Lung (tissue), 12 donors: ENCODE measurements around the gene SLC16A3. TPM values are rescaled to one million over a fixed set of nuclear protein-coding genes. Genes with fewer than 3 reads are reported as not detected.

Experiments
- ATAC-seq: fragments of 200-7000 bp; cut with Tn5 transposase; one replicate; pipeline ENCODE4 v1.9.1; 2020; ENCODE audit warnings: moderate number of reproducible peaks; ENCODE audit not compliant: insufficient read depth, low FRiP score
- DNase-seq, 3 donors: peaks; one replicate each; pipeline ENCODE4 v3.0.0-alpha.2; 2013 to 2017
- H3K27ac ChIP-seq, 2 donors: one replicate each; pipeline ENCODE4 v1.5.1; 2013; ENCODE audit warnings: mild to moderate bottlenecking in 2 of 2, moderate library complexity in 2 of 2, control low read depth in 1 of 2, inconsistent platforms in 1 of 2, low read depth in 1 of 2, low read length in 1 of 2
- H3K27me3 ChIP-seq, 3 donors: one replicate each; pipeline ENCODE4 v1.5.1; 2013; ENCODE audit warnings: low read length in 2 of 3; ENCODE audit not compliant: control insufficient read depth in 3 of 3, insufficient read depth in 3 of 3
- H3K36me3 ChIP-seq, 4 donors: one replicate each; pipeline ENCODE4 v1.5.1; 2013; ENCODE audit warnings: low read length in 4 of 4, mild to moderate bottlenecking in 1 of 4, moderate library complexity in 1 of 4; ENCODE audit not compliant: control insufficient read depth in 4 of 4, insufficient read depth in 4 of 4
- H3K4me1 ChIP-seq, 5 donors: one replicate each; pipeline ENCODE4 v1.5.1; 2013; ENCODE audit warnings: low read length in 5 of 5, mild to moderate bottlenecking in 2 of 5, moderate library complexity in 1 of 5; ENCODE audit not compliant: control insufficient read depth in 5 of 5, insufficient read depth in 5 of 5
- H3K4me3 ChIP-seq: one replicate; pipeline ENCODE4 v1.5.1; 2013; ENCODE audit warnings: mild to moderate bottlenecking, control low read depth, moderate library complexity
- H3K9ac ChIP-seq, 2 donors: one replicate each; pipeline ENCODE4 v1.5.1; 2013; ENCODE audit warnings: low read length in 2 of 2, control low read depth in 1 of 2; ENCODE audit not compliant: insufficient read depth in 1 of 2
- H3K9me3 ChIP-seq, 4 donors: one replicate each; pipeline ENCODE4 v1.5.1; 2013; ENCODE audit warnings: low read length in 3 of 4, mild to moderate bottlenecking in 1 of 4, moderate library complexity in 1 of 4; ENCODE audit not compliant: control insufficient read depth in 4 of 4, insufficient read depth in 3 of 4
- WGBS, 2 donors: extraction: QIAGEN DNeasy Blood & Tissue Kit; methylation state at CpG; one replicate each; pipeline ENCODE4 v1.1.7; 2013; 5-methylcytosine and 5-hydroxymethylcytosine counted together
- polyA plus RNA-seq, 2 donors: library from polyadenylated mRNA; stranded (reverse); fragments of 200-250 nt; gene quantifications; one replicate each; pipeline ENCODE4 v1.2.1, GENCODE V29; 2013
- total RNA-seq, 2 donors: library from RNA; depleted of rRNA in 1 of 2; stranded (reverse); fragments of >200 nt in 1 of 2; gene quantifications; one replicate each; pipeline ENCODE4 v1.2.1, GENCODE V29; 2014 to 2021
- TF ChIP-seq, protein P1 (sequence below): IDR thresholded peaks from 2 replicates; pipeline ENCODE4 v1.5.1; 2012; ENCODE audit warnings: mild to moderate bottlenecking; ENCODE audit errors: control extremely low read depth, extremely low read depth
- donor health status: control.
- donor health status: control.
- donor health status: Bipolar disorder and iron deficiency.
- donor health status: healthy.
- donor health status: DM: yes; HTN: yes; CAD: no.

Gene SLC16A3
- total and polyA plus RNA-seq, 4 donors: 31.0 to 309 (median 93.4) TPM

DNA sequence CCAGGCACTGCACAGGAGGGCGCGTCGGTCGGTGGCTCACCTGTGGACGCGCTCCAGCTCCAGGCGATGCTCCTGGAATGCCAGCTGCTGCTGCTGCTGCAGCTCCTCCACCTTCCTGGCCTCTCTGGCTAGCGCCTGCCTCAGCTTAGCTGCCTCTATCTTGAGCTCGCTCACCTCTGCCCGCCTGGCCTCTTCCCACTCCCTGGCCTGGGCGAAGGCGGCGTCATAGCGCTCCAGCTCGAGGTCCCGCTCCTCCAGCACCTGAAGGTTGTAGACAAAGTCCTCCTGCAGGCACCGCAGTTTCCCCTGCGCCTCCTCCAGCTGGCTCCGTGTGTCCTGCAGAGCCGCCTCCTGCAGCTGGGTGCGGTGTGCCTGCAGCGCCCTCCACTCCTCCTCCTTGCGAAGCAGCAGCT, 27.3 kb upstream of the SLC16A3 start:
- Histone ChIP-seq H3K27me3 (no peaks in the 10 kb centered on the region), H3K9me3 (no peaks in the 10 kb centered on the region), H3K36me3 (peaks cover 0 to 23% (median 17%) of the 10 kb centered on the region in 4 donors), H3K27ac (no peak overlapping the region), H3K4me3 (no peak overlapping the region), H3K4me1 (peaks cover 0 to 4% (median under 1%) of the 10 kb centered on the region in 5 donors), H3K9ac (no peak overlapping the region)
- WGBS, 2 donors: 94 to 95% methylated on average over 22 to 23 of the region's 23 CpGs
- no peak for ATAC-seq
- no peak for DNase-seq
- TF ChIP-seq, protein P1, sequence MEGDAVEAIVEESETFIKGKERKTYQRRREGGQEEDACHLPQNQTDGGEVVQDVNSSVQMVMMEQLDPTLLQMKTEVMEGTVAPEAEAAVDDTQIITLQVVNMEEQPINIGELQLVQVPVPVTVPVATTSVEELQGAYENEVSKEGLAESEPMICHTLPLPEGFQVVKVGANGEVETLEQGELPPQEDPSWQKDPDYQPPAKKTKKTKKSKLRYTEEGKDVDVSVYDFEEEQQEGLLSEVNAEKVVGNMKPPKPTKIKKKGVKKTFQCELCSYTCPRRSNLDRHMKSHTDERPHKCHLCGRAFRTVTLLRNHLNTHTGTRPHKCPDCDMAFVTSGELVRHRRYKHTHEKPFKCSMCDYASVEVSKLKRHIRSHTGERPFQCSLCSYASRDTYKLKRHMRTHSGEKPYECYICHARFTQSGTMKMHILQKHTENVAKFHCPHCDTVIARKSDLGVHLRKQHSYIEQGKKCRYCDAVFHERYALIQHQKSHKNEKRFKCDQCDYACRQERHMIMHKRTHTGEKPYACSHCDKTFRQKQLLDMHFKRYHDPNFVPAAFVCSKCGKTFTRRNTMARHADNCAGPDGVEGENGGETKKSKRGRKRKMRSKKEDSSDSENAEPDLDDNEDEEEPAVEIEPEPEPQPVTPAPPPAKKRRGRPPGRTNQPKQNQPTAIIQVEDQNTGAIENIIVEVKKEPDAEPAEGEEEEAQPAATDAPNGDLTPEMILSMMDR: no peak

DNA sequence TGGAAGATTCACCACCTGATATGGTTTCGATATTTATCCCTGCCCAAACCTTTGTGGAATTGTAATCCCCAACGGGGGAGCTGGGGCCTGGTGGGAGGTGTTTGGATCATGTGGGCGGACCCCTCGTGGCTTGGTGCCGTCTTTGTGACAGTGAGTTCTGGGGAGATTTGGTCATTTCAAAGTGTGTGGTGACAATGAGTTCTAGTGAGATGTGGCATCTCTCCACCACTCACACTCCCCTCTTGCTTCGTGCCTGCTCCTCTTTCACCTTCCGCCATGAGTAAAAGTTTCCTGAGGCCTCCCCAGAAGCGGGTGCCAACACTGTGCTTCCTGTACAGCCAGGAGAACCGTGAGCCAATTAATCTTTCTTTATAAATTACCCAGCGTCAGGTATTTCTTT, 25.9 kb upstream of the SLC16A3 start:
- 67 to 71% methylated on average over 10 of the region's 10 CpGs for WGBS, 2 donors
- DNase-seq: no peak
- H3K4me3 ChIP-seq: no peak overlapping the region

DNA sequence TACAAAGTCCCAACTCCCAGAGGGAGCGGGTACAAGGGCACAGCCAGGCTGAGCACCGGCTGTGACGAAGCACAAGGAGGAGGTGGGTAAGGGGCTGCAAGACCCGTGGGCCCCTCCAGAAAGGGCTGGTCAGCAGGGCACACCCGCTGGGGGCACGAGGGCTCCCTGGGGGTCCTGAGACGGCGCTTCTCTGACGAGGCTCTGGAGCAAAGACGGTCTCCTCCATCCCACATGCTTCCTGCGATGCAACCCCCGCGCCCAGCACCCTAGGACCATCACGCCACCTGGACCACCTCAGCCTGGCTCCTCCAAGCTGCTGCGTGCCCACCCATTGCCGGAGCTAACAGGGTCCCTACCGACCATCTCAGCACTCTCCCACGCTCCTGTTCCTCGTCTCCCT, 24.9 kb upstream of the SLC16A3 start:
- WGBS, 2 donors: 90 to 91% methylated on average over 16 to 19 of the region's 19 CpGs
- ATAC-seq (no peak), DNase-seq (no peak)
- TF ChIP-seq, protein P1: no peak
- H3K9me3 ChIP-seq: no peaks in the 10 kb centered on the region
- no peak overlapping the region for H3K9ac ChIP-seq
- no peak overlapping the region for H3K27ac ChIP-seq
- H3K4me1 ChIP-seq: peaks cover 0 to 4% (median 0%) of the 10 kb centered on the region in 5 donors
- H3K36me3 ChIP-seq: peaks cover 0 to 14% (median 10%) of the 10 kb centered on the region in 4 donors
- H3K27me3 ChIP-seq: no peaks in the 10 kb centered on the region
- no peak overlapping the region for H3K4me3 ChIP-seq

More for the DNA sequence above, 25.9 kb upstream of the SLC16A3 start:
- H3K9me3 ChIP-seq: no peaks in the 10 kb centered on the region
- no peaks in the 10 kb centered on the region for H3K27me3 ChIP-seq
- H3K4me1 ChIP-seq: peaks cover 0 to 4% (median 0%) of the 10 kb centered on the region in 5 donors
- H3K9ac ChIP-seq: no peak overlapping the region
- no peak for ATAC-seq
- TF ChIP-seq, protein P1: no peak
- H3K36me3 ChIP-seq: peaks cover 0 to 17% (median 12%) of the 10 kb centered on the region in 4 donors
- no peak overlapping the region for H3K27ac ChIP-seq
